ENCODE measurements around the gene SLC38A1. TPM values are rescaled to one million over a fixed set of nuclear protein-coding genes. Genes with fewer than 3 reads are reported as not detected.
"Not testable (repeated sequence)": the region's sequence is repeated elsewhere in the genome, so short reads cannot be mapped to it uniquely, and the experiment has no call there.

SLC38A1 gene
- total RNA-seq, 1 donor from 2014 or later = 58.5 TPM

- H3K4me1 ChIP-seq = no peaks in the 10 kb centered on the region
- H3K27me3 ChIP-seq = no peaks in the 10 kb centered on the region
- H3K9me3 ChIP-seq = no peaks in the 10 kb centered on the region
- ATAC-seq = no peak
- TF ChIP-seq CTCF (IDR thresholded peaks at IDR 0.05) = no peak
- H3K27ac ChIP-seq = no peak overlapping the region
- intact Hi-C loops (cut with DNase I) = no loop called here
- H3K36me3 ChIP-seq = peaks cover 62% of the 10 kb centered on the region
- no peak for DNase-seq
- no peak overlapping the region for H3K4me3 ChIP-seq
Observed at GRCh38 chr12:46198913-46199312, 69.9 kb downstream of the SLC38A1 start.

GRCh38 chr12:46197883-46198282, 71.0 kb downstream of the SLC38A1 start:
- Histone ChIP-seq H3K4me1 (no peaks in the 10 kb centered on the region), H3K27ac (no peak overlapping the region), H3K27me3 (no peaks in the 10 kb centered on the region), H3K9me3 (no peaks in the 10 kb centered on the region), H3K36me3 (peaks cover 54% of the 10 kb centered on the region), H3K4me3 (no peak overlapping the region)
- DNase-seq = no peak
- ATAC-seq = no peak
- TF ChIP-seq CTCF (IDR thresholded peaks at IDR 0.05) = no peak
- intact Hi-C loops (cut with DNase I) = no loop called here

- H3K4me1 ChIP-seq; H3K4me3 ChIP-seq; H3K27ac ChIP-seq; DNase-seq; H3K36me3 ChIP-seq; ATAC-seq; H3K9me3 ChIP-seq; intact Hi-C loops (cut with DNase I); H3K27me3 ChIP-seq: not testable (repeated sequence)
Observed at GRCh38 chr12:46190533-46190932, 78.3 kb downstream of the SLC38A1 start.

- Histone ChIP-seq H3K9me3 (no peaks in the 10 kb centered on the region), H3K36me3 (no peaks in the 10 kb centered on the region), H3K27me3 (no peaks in the 10 kb centered on the region), H3K4me3 (no peak overlapping the region), H3K27ac (no peak overlapping the region), H3K4me1 (peaks cover 6% of the 10 kb centered on the region)
- ATAC-seq (no peak), DNase-seq (no peak)
- TF ChIP-seq CTCF (IDR thresholded peaks at IDR 0.05) = no peak
- intact Hi-C loops (cut with DNase I) = no loop called here
Observed at GRCh38 chr12:46188170-46188569, 80.7 kb downstream of the SLC38A1 start.

GRCh38 chr12:46187023-46187422, 81.8 kb downstream of the SLC38A1 start:
- H3K27ac ChIP-seq = no peak overlapping the region
- no peaks in the 10 kb centered on the region for H3K9me3 ChIP-seq
- no peaks in the 10 kb centered on the region for H3K27me3 ChIP-seq
- DNase-seq = no peak
- intact Hi-C loops (cut with DNase I) = no loop called here
- peak; percentile 64 for ATAC-seq
- no peaks in the 10 kb centered on the region for H3K36me3 ChIP-seq
- TF ChIP-seq CTCF (IDR thresholded peaks at IDR 0.05) = no peak
- H3K4me1 ChIP-seq = peaks cover 6% of the 10 kb centered on the region
- H3K4me3 ChIP-seq = no peak overlapping the region

GRCh38 chr12:46186088-46186487, 82.8 kb downstream of the SLC38A1 start:
- no peaks in the 10 kb centered on the region for H3K36me3 ChIP-seq
- ATAC-seq (no peak), DNase-seq (no peak)
- no peak for TF ChIP-seq CTCF (IDR thresholded peaks at IDR 0.05)
- no peak overlapping the region for H3K27ac ChIP-seq
- H3K9me3 ChIP-seq = no peaks in the 10 kb centered on the region
- no peaks in the 10 kb centered on the region for H3K27me3 ChIP-seq
- intact Hi-C loops (cut with DNase I) = no loop called here
- H3K4me3 ChIP-seq = no peak overlapping the region
- H3K4me1 ChIP-seq = peaks cover 6% of the 10 kb centered on the region
